C4-2B (cell line): ENCODE measurements around the gene SNX20.

Experiments
- H3K27ac ChIP-seq: fragments of 450-650 bp; 2 replicates; pipeline ENCODE4 v1.5.1; 2017
- ZFX ChIP-seq: fragments of 450-650 bp; IDR thresholded peaks from 2 replicates; pipeline ENCODE4 v1.6.1; 2017
- TF ChIP-seq, protein P1 (sequence below): fragments of 450-650 bp; conservative IDR thresholded peaks from 2 replicates; pipeline ENCODE4 v1.5.1; 2017; ENCODE audit warnings: mild to moderate bottlenecking

SNX20 gene

DNA sequence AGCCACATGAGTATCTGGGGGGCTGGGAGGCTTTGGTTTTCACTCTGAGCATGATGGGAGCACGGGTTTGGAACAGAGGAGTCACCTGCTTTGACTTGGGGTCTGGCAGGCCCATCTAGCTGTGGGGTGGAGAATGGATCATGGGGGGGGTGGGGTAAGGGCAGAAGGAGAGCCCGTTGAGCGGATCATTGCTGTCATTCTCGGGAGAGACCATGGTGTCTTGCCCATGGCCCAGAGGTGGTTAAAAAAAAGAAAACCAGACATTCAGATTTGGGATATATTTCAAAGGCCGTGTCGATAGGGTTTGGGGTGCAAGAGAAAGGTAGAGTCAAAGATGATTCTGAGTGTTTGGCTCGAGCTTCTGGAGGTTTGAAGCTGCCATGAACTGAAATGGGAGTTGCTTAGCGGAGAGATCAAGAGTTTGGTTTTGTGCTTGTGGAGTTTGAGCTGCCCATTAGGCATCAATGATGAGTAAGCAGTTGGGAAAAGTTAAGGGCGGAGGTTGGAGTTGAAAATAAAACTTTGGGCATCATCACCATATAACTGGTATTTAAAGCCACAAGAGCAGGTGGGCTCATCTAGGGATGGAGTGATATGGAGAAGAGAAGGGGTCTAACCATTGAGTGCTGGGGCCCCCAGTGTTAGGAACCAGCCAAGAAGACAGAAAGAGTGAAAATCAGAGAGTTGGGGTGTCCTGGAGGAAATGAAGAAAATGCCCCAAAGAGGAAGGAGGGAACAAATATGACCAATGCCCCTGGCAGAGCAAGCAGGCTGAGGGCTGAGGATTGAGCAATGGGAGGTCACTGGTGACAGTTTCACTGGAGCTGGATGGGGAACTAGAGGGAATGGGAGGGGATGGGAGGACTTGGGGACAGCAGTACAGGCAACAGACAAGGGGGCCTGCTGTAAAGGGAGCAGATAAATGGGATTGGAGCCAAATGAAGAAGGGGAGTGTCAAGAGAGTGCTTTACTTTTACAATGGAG, 14.2 kb upstream of the SNX20 start:
- H3K27ac ChIP-seq = no peak overlapping the region
- no peak for TF ChIP-seq ZFX
- TF ChIP-seq, protein P1, sequence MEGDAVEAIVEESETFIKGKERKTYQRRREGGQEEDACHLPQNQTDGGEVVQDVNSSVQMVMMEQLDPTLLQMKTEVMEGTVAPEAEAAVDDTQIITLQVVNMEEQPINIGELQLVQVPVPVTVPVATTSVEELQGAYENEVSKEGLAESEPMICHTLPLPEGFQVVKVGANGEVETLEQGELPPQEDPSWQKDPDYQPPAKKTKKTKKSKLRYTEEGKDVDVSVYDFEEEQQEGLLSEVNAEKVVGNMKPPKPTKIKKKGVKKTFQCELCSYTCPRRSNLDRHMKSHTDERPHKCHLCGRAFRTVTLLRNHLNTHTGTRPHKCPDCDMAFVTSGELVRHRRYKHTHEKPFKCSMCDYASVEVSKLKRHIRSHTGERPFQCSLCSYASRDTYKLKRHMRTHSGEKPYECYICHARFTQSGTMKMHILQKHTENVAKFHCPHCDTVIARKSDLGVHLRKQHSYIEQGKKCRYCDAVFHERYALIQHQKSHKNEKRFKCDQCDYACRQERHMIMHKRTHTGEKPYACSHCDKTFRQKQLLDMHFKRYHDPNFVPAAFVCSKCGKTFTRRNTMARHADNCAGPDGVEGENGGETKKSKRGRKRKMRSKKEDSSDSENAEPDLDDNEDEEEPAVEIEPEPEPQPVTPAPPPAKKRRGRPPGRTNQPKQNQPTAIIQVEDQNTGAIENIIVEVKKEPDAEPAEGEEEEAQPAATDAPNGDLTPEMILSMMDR = no peak

DNA sequence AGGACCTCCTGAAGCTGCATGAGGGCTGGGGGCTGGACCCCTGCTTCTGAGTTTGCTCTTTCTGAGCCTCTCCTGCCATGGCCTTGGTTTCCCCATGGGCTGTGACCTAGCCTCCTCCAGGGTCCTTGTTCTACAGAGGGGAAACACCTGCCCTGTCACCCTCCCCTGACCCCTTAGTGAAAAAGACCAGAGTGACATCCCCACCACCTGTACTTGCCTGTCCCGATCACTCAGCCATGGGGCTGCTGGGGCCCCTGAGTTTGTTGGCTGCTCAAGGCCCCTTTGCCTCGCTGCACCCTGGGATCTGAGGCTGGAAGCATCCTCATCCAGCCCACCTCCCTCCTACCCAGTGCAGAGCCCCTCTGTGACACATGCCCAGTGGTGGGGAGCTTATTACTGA, 13.1 kb upstream of the SNX20 start:
- no peak for TF ChIP-seq ZFX
- TF ChIP-seq, protein P1 = no peak
- H3K27ac ChIP-seq = no peak overlapping the region

DNA sequence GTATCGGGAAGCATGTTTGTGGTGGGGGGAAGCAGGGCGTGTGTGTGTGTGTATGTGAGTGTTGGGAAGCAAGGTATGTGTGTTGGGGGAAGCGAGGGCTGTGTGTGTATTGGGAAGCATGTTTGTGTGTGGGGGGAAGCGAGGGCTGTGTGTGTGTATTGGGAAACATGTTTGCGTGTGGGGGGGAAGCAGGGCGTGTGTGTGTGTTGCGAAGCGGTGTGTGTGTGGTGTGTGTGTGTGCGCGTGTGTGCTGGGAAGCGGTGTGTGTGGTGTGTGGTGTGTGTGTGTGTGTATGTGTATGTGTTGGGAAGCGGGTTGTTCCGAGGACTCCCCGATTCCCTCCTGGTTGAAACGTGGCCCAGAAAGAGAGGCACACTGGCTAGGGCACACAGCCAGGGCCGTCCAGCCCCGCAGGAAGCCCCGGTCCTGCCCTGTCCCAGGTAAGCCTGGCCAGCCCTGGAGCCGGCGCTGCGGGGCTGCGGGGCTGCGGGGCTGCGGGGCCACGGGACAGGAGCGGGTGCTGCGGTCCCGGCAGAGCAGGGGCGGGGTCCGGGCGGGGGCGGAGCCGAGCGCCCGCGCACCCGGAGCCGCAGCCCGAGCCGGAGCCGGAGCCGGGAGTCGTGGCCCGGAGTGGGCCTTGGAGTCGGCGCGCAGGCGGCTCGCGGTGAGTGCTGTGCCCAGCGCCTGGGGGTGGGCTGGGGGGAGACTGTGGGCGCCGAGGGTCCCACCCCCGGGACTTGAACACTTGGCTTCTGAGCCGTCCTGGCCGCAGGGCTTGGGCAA, 12.1 kb upstream of the SNX20 start, which contains the start of gene NOD2:
TSS of gene NOD2 (plus strand) at position 608 of the 783 bp plus-strand sequence. CDS start 5,890 bp downstream, outside the sequence.
- peak within 1 kb of the TSS; percentile 35; the same call in 1 of the 2 replicates for H3K27ac ChIP-seq
- TF ChIP-seq ZFX = no peak
- TF ChIP-seq, protein P1 = no peak

DNA sequence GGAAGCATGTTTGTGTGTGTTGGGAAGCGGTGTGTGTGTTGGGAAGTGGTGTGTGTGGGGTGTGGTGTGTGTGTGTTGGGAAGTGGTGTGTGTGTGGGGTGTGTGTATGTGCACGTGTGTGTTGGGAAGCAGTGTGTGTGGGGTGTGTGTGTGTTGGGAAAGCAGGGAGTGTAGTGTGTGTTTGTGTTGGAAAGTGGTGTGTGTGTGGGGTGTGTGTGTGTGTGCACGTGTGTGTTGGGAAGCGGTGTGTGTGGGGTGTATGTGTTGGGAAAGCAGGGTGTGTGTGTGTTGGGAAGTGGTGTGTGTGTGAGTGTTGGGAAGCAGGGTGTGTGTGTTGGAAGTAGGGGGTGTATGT, 11.5 kb upstream of the SNX20 start:
- H3K27ac ChIP-seq = no peak overlapping the region
- no peak for TF ChIP-seq ZFX
- TF ChIP-seq, protein P1 = no peak

DNA sequence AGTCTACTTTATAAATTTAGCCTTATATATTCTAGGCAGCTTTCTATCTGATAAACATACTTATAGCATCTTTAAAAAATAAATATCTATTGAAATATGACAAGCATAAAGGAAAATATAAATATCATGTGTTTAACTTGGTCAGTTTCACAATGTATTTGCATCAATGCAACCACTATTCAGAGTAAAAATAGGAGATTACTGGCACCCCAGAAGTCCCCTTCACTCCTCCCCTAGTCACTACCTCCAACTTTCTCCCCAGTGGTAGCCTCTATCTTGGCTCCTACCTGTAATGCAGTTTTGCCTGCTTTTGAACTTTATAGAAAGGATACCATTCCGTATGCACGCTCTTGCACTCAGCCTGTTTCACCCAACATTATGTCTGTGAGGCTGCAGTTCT, 9.1 kb upstream of the SNX20 start:
- H3K27ac ChIP-seq = no peak overlapping the region
- TF ChIP-seq ZFX = no peak
- TF ChIP-seq, protein P1 = no peak

DNA sequence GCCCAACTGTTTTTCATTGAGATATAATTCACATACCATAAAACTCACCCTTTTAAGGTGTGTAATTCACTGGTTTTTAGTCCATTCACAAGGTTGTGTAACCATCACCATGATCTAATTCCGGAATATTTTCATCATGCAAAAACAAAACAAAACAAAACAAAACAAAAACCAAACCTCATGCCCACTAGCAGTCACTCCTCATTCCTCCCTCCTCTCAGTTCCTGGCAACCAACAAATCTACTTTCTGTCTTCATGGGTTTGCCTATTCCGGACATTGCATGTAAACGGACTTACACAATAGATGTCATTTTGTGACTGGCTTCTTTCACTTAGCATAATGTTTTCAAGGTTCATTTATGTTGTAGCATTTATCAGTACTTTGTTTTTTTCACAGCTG, 7.8 kb upstream of the SNX20 start:
- no peak overlapping the region for H3K27ac ChIP-seq
- no peak for TF ChIP-seq ZFX
- TF ChIP-seq, protein P1 = no peak

DNA sequence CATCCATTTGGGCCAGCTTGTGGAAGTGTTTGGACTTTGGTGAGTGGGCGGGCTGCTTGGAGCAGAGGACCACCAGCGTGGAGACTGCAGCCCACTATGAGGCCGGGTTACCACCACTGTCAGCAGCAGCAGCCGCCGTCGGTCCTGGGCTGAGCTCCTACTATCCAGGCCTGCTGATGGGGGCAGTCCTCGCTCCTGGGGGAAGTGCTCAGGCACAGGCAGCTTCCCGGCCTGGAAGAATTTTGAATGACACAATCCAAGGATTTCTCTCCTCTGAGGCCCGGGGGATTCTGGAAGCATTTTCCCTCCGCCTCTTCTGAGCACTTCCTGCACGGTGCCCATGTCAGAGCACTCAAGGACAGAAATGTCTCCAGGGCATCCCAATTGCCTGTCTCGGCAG, 7.0 kb upstream of the SNX20 start:
- H3K27ac ChIP-seq = no peak overlapping the region
- no peak for TF ChIP-seq ZFX
- TF ChIP-seq, protein P1 = no peak
